ENCODE results near the gene MYL6B.

The MYL6B gene

GRCh38 chr12:56124133-56124532 lies 28.3 kb upstream of the MYL6B start:
- DNase-seq: no peak

- no peak for DNase-seq
These were observed 25.6 kb upstream of the MYL6B start for GRCh38 chr12:56126732-56127239.

GRCh38 chr12:56127485-56127887 lies 24.9 kb upstream of the MYL6B start:
- DNase-seq: no peak

GRCh38 chr12:56127888-56128669 lies 24.3 kb upstream of the MYL6B start, which contains the start of gene ESYT1:
Gene ESYT1 (plus strand): TSS chr12:56128267. CDS start chr12:56128320, 53 bp downstream.
- peak; percentile 96 for DNase-seq

- DNase-seq: no peak
These were observed 23.6 kb upstream of the MYL6B start for GRCh38 chr12:56128670-56129205.

GRCh38 chr12:56129206-56129941 lies 23.0 kb upstream of the MYL6B start:
- no peak for DNase-seq

- DNase-seq: no peak
These were observed 22.4 kb upstream of the MYL6B start for GRCh38 chr12:56129942-56130495.

- no peak for DNase-seq
These were observed 21.5 kb upstream of the MYL6B start for GRCh38 chr12:56130876-56131275.

GRCh38 chr12:56134897-56135296 lies 17.5 kb upstream of the MYL6B start:
- no peak for DNase-seq

GRCh38 chr12:56137853-56138571 lies 14.4 kb upstream of the MYL6B start:
- no peak for DNase-seq

- no peak for DNase-seq
These were observed 10.2 kb upstream of the MYL6B start for GRCh38 chr12:56141946-56142784.

GRCh38 chr12:56143217-56143616 lies 9.2 kb upstream of the MYL6B start:
- DNase-seq: no peak

GRCh38 chr12:56143870-56144269 lies 8.5 kb upstream of the MYL6B start:
- no peak for DNase-seq

- DNase-seq: no peak
These were observed 7.2 kb upstream of the MYL6B start for GRCh38 chr12:56145217-56145616.

GRCh38 chr12:56146492-56147460 lies 5.6 kb upstream of the MYL6B start:
- no peak for DNase-seq

- no peak for DNase-seq
These were observed 1.8 kb upstream of the MYL6B start for GRCh38 chr12:56150563-56150962.

GRCh38 chr12:56151672-56152131 lies 685 bp upstream of the MYL6B start:
- DNase-seq: no peak

GRCh38 chr12:56152756-56153677 lies 630 bp downstream of the MYL6B start:
- no peak for DNase-seq

- DNase-seq: no peak
These were observed 1.3 kb downstream of the MYL6B start for GRCh38 chr12:56153678-56154065.

Data from NCI-H1105 (cell line).